ENCODE data around the gene RAB27B. TPM values are rescaled to one million over a fixed set of nuclear protein-coding genes. Genes with fewer than 3 reads are reported as not detected.
"Not testable (repeated sequence)": the region's sequence is repeated elsewhere in the genome, so short reads cannot be mapped to it uniquely, and the experiment has no call there.

RAB27B gene
- polyA plus RNA-seq, 1 experiment = 1.9 TPM

DNA sequence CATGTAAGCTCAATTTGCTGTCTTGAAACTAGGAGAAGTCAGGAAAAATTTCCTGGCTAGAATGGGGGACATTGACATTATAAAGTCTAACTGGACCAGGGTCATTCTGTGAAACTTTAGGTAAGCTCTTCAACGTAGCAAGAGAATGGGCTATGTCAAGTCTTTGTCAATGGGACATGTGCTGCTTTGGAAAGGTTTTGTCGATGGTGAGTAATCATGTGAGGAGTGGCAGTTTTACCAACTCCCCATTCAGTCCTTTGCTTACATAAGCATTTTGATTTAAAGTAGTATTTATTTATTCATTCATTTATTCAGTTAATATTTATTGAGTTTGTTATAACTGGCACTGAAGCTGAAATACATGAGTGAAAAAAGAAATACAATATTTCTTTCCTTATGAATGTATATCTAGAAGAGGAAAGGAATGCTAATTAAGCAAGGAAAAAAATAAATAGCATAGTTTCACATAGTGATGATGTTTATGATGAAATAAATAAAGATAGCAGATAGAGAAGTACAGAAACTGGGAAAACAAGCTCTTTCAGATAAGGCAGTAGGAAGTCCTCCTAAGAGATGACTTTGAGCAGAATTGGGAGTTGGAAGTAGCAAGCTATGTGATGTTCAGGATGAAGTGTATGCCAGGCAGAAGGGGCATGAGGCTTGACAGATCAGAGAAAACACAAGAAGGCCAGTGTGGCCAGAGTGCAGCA is 25.4 kb upstream of the RAB27B start:
- H3K27ac ChIP-seq (ENCODE audit: low read depth, low read length) = no peak overlapping the region
- H3K4me3 ChIP-seq (ENCODE audit: low read depth, low read length) = no peak overlapping the region
- TF ChIP-seq, protein P1, sequence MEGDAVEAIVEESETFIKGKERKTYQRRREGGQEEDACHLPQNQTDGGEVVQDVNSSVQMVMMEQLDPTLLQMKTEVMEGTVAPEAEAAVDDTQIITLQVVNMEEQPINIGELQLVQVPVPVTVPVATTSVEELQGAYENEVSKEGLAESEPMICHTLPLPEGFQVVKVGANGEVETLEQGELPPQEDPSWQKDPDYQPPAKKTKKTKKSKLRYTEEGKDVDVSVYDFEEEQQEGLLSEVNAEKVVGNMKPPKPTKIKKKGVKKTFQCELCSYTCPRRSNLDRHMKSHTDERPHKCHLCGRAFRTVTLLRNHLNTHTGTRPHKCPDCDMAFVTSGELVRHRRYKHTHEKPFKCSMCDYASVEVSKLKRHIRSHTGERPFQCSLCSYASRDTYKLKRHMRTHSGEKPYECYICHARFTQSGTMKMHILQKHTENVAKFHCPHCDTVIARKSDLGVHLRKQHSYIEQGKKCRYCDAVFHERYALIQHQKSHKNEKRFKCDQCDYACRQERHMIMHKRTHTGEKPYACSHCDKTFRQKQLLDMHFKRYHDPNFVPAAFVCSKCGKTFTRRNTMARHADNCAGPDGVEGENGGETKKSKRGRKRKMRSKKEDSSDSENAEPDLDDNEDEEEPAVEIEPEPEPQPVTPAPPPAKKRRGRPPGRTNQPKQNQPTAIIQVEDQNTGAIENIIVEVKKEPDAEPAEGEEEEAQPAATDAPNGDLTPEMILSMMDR (IDR thresholded peaks at IDR 0.05; ENCODE audit: low read depth, low read length) = no peak
- CTCF ChIA-PET = interaction anchor here (1.1 to 1.5 kb wide), 2 partner anchors 8 to 24 kb away, joined by 3 read pairs; no protein-coding TSS in a partner anchor
- H3K9me3 ChIP-seq (ENCODE audit: control insufficient read depth, insufficient read depth, low read length) = no peaks in the 10 kb centered on the region
- DNase-seq (ENCODE audit: low read depth, low spot score) = no peak
- POLR2A ChIA-PET = interaction anchor here (0.6 kb wide), 1 partner anchor 430 kb away, joined by 5 read pairs; no protein-coding TSS in a partner anchor
- H3K27me3 ChIP-seq (ENCODE audit: control insufficient read depth, insufficient read depth, low read length) = no peaks in the 10 kb centered on the region

DNA sequence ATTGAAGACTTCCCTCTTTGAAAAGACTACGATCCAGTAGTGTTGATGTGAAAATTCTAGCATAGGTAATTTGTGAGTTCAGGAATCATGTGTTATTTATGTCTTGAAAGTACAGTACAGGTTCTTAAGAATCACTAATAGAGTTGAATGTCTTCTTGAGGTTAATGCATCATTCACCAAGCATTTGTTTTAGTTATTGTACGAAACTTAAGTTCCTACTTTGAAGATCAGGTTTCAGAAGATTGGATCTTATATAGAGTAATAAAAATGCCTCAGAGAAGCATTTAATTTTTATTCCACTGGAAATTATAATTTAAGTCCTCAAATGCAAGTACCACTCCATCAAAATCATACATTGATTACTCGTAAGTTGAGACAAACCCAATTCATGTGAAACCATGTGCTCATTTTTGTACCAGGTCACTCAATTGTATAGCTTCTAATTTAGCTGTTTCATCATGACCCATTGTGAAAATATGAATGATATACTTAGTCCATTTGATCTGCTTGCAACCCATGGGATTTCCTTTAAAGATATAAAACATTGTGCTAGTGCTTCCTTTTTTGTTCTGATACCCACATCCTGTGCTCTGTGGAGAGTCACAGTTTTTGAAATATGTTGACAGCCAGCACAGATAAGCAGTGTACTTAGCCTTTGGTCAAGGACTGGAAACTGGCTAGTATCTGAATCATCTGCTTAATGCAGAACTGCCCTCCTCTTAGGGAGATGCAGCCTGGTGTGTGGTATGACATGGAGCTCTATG is 22.5 kb upstream of the RAB27B start:
- peak overlapping the region; percentile 33 for H3K27ac ChIP-seq (ENCODE audit: low read depth, low read length)

DNA sequence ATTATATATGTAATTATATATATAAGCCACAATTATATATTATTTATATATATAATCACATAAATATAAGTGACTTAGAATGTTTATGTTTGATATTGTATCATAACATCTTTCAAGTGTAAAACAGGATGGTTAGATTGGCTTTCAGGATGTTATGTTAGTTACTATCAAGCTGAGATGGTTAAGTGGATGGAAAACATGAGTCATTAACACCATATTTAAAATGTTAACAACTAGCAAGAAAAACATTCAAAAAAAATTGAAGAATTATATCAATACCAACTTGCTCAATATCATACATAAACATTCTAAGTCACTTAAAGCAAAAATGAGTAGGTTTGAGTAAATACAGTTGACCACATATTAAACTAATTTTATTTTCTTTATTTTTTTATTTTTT is 21.8 kb upstream of the RAB27B start:
- H3K27ac ChIP-seq (ENCODE audit: low read depth, low read length) = no peak overlapping the region
- H3K27me3 ChIP-seq (ENCODE audit: control insufficient read depth, insufficient read depth, low read length) = no peaks in the 10 kb centered on the region
- no peak overlapping the region for H3K4me3 ChIP-seq (ENCODE audit: low read depth, low read length)
- TF ChIP-seq, protein P1 (IDR thresholded peaks at IDR 0.05; ENCODE audit: low read depth, low read length) = no peak
- POLR2A ChIA-PET = no interaction called here
- CTCF ChIA-PET = no interaction called here
- H3K9me3 ChIP-seq (ENCODE audit: control insufficient read depth, insufficient read depth, low read length) = no peaks in the 10 kb centered on the region
- DNase-seq (ENCODE audit: low read depth, low spot score) = no peak

More for the DNA sequence above, 22.5 kb upstream of the RAB27B start:
- no peaks in the 10 kb centered on the region for H3K27me3 ChIP-seq (ENCODE audit: control insufficient read depth, insufficient read depth, low read length)
- H3K4me3 ChIP-seq (ENCODE audit: low read depth, low read length) = no peak overlapping the region
- no peaks in the 10 kb centered on the region for H3K9me3 ChIP-seq (ENCODE audit: control insufficient read depth, insufficient read depth, low read length)
- POLR2A ChIA-PET = no interaction called here
- peak; percentile 32 for DNase-seq (ENCODE audit: low read depth, low spot score)
- CTCF ChIA-PET = no interaction called here
- TF ChIP-seq, protein P1 (IDR thresholded peaks at IDR 0.05; ENCODE audit: low read depth, low read length) = no peak

DNA sequence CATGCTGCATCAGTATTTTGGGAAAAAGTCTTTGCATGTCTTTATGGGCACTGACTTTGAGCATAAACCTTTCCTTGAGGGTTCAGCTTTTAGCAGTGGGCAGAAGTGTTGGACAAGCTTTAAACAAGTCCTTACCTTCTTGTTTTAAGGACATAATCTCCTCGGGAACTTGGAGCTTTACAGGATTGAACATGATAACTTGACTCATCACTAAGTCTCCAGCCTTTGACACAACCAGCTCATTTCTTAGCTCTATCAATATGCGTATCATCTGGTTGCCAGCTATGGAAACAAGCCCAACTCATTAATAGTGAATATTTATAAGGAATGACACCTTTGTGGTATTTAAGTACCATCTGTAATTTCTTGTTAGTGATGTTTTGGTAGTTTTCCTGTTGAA is 21.0 kb upstream of the RAB27B start:
- H3K27ac ChIP-seq (ENCODE audit: low read depth, low read length) = no peak overlapping the region
- no peaks in the 10 kb centered on the region for H3K27me3 ChIP-seq (ENCODE audit: control insufficient read depth, insufficient read depth, low read length)
- TF ChIP-seq, protein P1 (IDR thresholded peaks at IDR 0.05; ENCODE audit: low read depth, low read length) = no peak
- DNase-seq (ENCODE audit: low read depth, low spot score) = no peak
- H3K9me3 ChIP-seq (ENCODE audit: control insufficient read depth, insufficient read depth, low read length) = no peaks in the 10 kb centered on the region
- CTCF ChIA-PET = interaction anchor here (1.0 kb wide), 1 partner anchor 176 kb away, joined by 6 read pairs; no protein-coding TSS in a partner anchor
- POLR2A ChIA-PET = no interaction called here
- H3K4me3 ChIP-seq (ENCODE audit: low read depth, low read length) = no peak overlapping the region

DNA sequence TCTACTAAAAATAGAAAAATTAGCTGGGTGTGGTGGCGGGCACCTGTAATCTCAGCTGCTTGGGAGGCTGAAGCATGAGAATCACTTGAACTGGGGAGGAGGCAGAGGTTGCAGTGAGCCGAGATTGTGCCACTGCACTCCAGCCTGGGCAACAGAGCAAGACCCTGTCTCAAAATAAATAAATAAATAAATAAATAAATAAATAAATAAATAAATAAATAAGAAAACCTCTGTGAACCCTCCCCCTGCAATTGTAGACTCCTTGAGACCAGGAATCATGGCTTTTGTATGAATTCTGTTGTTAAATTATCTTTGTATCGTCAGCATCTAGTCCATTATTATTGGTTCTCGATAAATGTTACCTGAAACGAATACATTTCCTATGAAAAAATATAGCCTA is 17.6 kb upstream of the RAB27B start:
- POLR2A ChIA-PET; H3K4me3 ChIP-seq (ENCODE audit: low read depth, low read length); CTCF ChIA-PET; H3K27ac ChIP-seq (ENCODE audit: low read depth, low read length); DNase-seq (ENCODE audit: low read depth, low spot score); H3K27me3 ChIP-seq (ENCODE audit: control insufficient read depth, insufficient read depth, low read length); H3K9me3 ChIP-seq (ENCODE audit: control insufficient read depth, insufficient read depth, low read length): not testable (repeated sequence)

All from AG04450 (cell line).